B cell (primary cell): ENCODE data around the gene CPNE4. TPM values are rescaled to one million over a fixed set of nuclear protein-coding genes. Genes with fewer than 3 reads are reported as not detected.

Source experiments
- ATAC-seq: fragments of 200-7000 bp; cut with Tn5 transposase; one replicate; pipeline ENCODE4 v1.10.0; 2021; ENCODE audit warnings: low read depth, mild to moderate bottlenecking, moderate number of reproducible peaks, moderate library complexity
- CTCF ChIA-PET: fragments of 350-600 bp; sonication (Branson Sonifier 250); formaldehyde crosslinking; loops from one replicate; lab custom pipeline; 2021; ENCODE audit warnings: antibody characterized with exemption, inconsistent platforms; lab: Charles Lee
- POLR2A ChIA-PET: fragments of 350-600 bp; sonication (Branson Sonifier 250); formaldehyde crosslinking; loops from one replicate; lab custom pipeline; 2021; ENCODE audit warnings: antibody characterized with exemption; lab: Charles Lee
- DNase-seq: peaks from one replicate; pipeline ENCODE4 v3.0.0; 2013
- H2AFZ ChIP-seq: 2 replicates; pipeline ENCODE4 v1.6.1; 2012; ENCODE audit warnings: mild to moderate bottlenecking, low read depth, low read length; ENCODE audit not compliant: insufficient read depth, poor library complexity, severe bottlenecking
- H3K27ac ChIP-seq, 2 donors: 1 replicate in 1 of 2; 2 replicates in 1 of 2; pipeline ENCODE4 v1.5.1; 2012 to 2013; ENCODE audit warnings: low read length in 2 of 2, mild to moderate bottlenecking in 2 of 2, moderate library complexity in 1 of 2
- H3K27me3 ChIP-seq, 4 experiments: fragments of 200-600 bp in 1 of 4; sonication (generic) in 1 of 4; replicated peaks in 1 of 4; 1 replicate in 2 of 4; 2 replicates in 2 of 4; pipeline versions ENCODE4 v1.6.1 to v1.7.0; 2013 to 2016; ENCODE audit warnings: low read length in 3 of 4, mild to moderate bottlenecking in 2 of 4, mixed read lengths in 1 of 4, moderate library complexity in 1 of 4; ENCODE audit not compliant: insufficient read depth in 4 of 4, control insufficient read depth in 3 of 4; ENCODE audit errors: control extremely low read depth in 1 of 4
- H3K36me3 ChIP-seq, 2 experiments: replicated peaks in 1 of 2; 1 replicate in 1 of 2; 2 replicates in 1 of 2; pipeline versions ENCODE4 v1.6.1 to v1.7.1; 2013; ENCODE audit warnings: low read length in 1 of 2; ENCODE audit not compliant: insufficient read depth in 2 of 2, control insufficient read depth in 1 of 2; ENCODE audit errors: control extremely low read depth in 1 of 2, extremely low read depth in 1 of 2
- H3K4me1 ChIP-seq, 2 donors: fragments of 200-600 bp in 1 of 2; sonication (generic) in 1 of 2; 1 replicate in 1 of 2; 2 replicates in 1 of 2; pipeline versions ENCODE4 v1.5.1 to v1.6.1; 2013 to 2017; ENCODE audit warnings: low read length in 2 of 2; ENCODE audit not compliant: control insufficient read depth in 2 of 2, insufficient read depth in 2 of 2
- H3K4me2 ChIP-seq: replicated peaks from 2 replicates; pipeline ENCODE3; 2012; ENCODE audit warnings: mild to moderate bottlenecking, low read depth, low read length; ENCODE audit not compliant: poor library complexity, severe bottlenecking
- H3K4me3 ChIP-seq, 5 experiments: fragments of 200-600 bp in 1 of 5; sonication (generic) in 1 of 5; 1 replicate in 3 of 5; 2 replicates in 2 of 5; pipeline versions ENCODE4 v1.5.1 to v1.7.0; 2011 to 2016; ENCODE audit warnings: low read length in 4 of 5, mild to moderate bottlenecking in 4 of 5, low read depth in 2 of 5, control low read depth in 1 of 5, moderate library complexity in 1 of 5; ENCODE audit not compliant: insufficient read depth in 1 of 5; ENCODE audit errors: control extremely low read depth in 1 of 5, extremely low read depth in 1 of 5
- H3K79me2 ChIP-seq: fragments of 200-600 bp; sonication (generic); one replicate; pipeline ENCODE4 v1.6.0; 2016; ENCODE audit warnings: low read length; ENCODE audit not compliant: control insufficient read depth, insufficient read depth
- H3K9ac ChIP-seq: fragments of 200-600 bp; sonication (generic); 2 replicates; pipeline ENCODE4 v1.6.1; 2017; ENCODE audit warnings: mild to moderate bottlenecking, low read length, moderate library complexity
- H3K9me3 ChIP-seq, 3 donors: one replicate each; pipeline versions ENCODE4 v1.6.1 to v1.7.1; 2013; ENCODE audit warnings: low read length in 2 of 3; ENCODE audit not compliant: control insufficient read depth in 2 of 3, insufficient read depth in 1 of 3; ENCODE audit errors: control extremely low read depth in 1 of 3
- H4K20me1 ChIP-seq: 2 replicates; pipeline ENCODE4 v1.6.0; 2012; ENCODE audit warnings: mild to moderate bottlenecking, low read length; ENCODE audit not compliant: insufficient read depth, control insufficient read depth, poor library complexity, severe bottlenecking
- H3K27ac Mint-ChIP-seq: one replicate; pipeline ENCODE4 v1.8.0; 2021; ENCODE audit warnings: mixed read lengths
- H3K27me3 Mint-ChIP-seq: one replicate; pipeline ENCODE4 v1.8.0; 2021; ENCODE audit warnings: mixed read lengths
- H3K4me1 Mint-ChIP-seq: one replicate; pipeline ENCODE4 v1.8.0; 2021; ENCODE audit warnings: mixed read lengths
- H3K4me3 Mint-ChIP-seq: one replicate; pipeline ENCODE4 v1.8.0; 2021; ENCODE audit warnings: mixed read lengths
- H3K9me3 Mint-ChIP-seq: one replicate; pipeline ENCODE4 v1.8.0; 2022; ENCODE audit warnings: mixed read lengths; ENCODE audit not compliant: insufficient read depth
- CTCF ChIP-seq: fragments of 200-600 bp; IDR thresholded peaks from one replicate; pipeline ENCODE4 v1.8.0; 2022; ENCODE audit warnings: antibody characterized with exemption, mild to moderate bottlenecking
- EZH2 ChIP-seq: IDR thresholded peaks from 2 replicates; pipeline ENCODE4 v1.6.1; 2012; ENCODE audit warnings: borderline replicate concordance, low read depth, mild to moderate bottlenecking, moderate library complexity, low read length; ENCODE audit not compliant: insufficient read depth, poor library complexity, severe bottlenecking
- WGBS: methylation state at CpG from one replicate; pipeline ENCODE4 v1.1.5; 2013; ENCODE audit warnings: missing lambda C conversion rate; ENCODE audit not compliant: insufficient coverage; 5-methylcytosine and 5-hydroxymethylcytosine counted together
- intact Hi-C: fragments of 100-400 bp; cut with micrococcal nuclease; formaldehyde crosslinking; loops from one replicate; pipeline ENCODE4 v1.10.0; 2022
- polyA plus RNA-seq: library from polyadenylated mRNA; depleted of rRNA; stranded (reverse); fragments of >200 nt; gene quantifications from 2 replicates; pipeline ENCODE4 v1.2.3, GENCODE V29; 2012
- total RNA-seq, 2 donors: library from RNA; stranded (reverse); fragments of 120-200 nt in 1 of 2; gene quantifications; 1 replicate in 1 of 2; 2 replicates in 1 of 2; pipeline versions ENCODE4 v1.2.3 to v1.2.4, GENCODE V29; 2013 to 2022

The CPNE4 gene
- total and polyA plus RNA-seq, 2 donors (not counting 1 experiment from before 2014, with no cell fraction given): not detected

- 58% methylated on average over 2 of the region's 3 CpGs for whole genome bisulfite sequencing
- H3K9me3 ChIP-seq: peaks cover 0 to 3% (median 0%) of the 10 kb centered on the region in 3 donors
- no peaks in the 10 kb centered on the region for H3K4me1 ChIP-seq
- CTCF ChIA-PET: no interaction called here
- H3K27me3 ChIP-seq: no peaks in the 10 kb centered on the region
- POLR2A ChIA-PET: no interaction called here
- ATAC-seq: no peak
- no peak overlapping the region for H2AFZ ChIP-seq
- Mint-ChIP-seq H3K4me1 (no peaks in the 10 kb centered on the region), H3K9me3 (no peaks in the 10 kb centered on the region), H3K27me3 (peaks cover 12% of the 10 kb centered on the region), H3K4me3 (no peak overlapping the region), H3K27ac (no peak overlapping the region)
- intact Hi-C loops: no loop called here
- H3K4me2 ChIP-seq: no peak overlapping the region
- no peak for DNase-seq
- no peaks in the 10 kb centered on the region for H3K36me3 ChIP-seq
- no peaks in the 10 kb centered on the region for H3K79me2 ChIP-seq
- H3K4me3 ChIP-seq: no peak overlapping the region
- H3K27ac ChIP-seq: no peak overlapping the region
- no peak overlapping the region for H3K9ac ChIP-seq
- TF ChIP-seq EZH2: no peak
- TF ChIP-seq CTCF: no peak
- H4K20me1 ChIP-seq: no peaks in the 10 kb centered on the region
Observed at GRCh38 chr3:132014105-132014504, 20.7 kb downstream of the CPNE4 start.

GRCh38 chr3:132009241-132009640 is 25.6 kb downstream of the CPNE4 start:
- ATAC-seq: no peak
- H3K4me1 Mint-ChIP-seq: no peaks in the 10 kb centered on the region
- Histone ChIP-seq H3K27ac (no peak overlapping the region), H3K27me3 (no peaks in the 10 kb centered on the region), H3K9me3 (peaks cover 0 to 3% (median 0%) of the 10 kb centered on the region in 3 donors), H3K79me2 (no peaks in the 10 kb centered on the region), H3K4me1 (no peaks in the 10 kb centered on the region), H3K36me3 (no peaks in the 10 kb centered on the region), H3K9ac (no peak overlapping the region), H3K4me2 (no peak overlapping the region), H2AFZ (no peak overlapping the region), H3K4me3 (no peak overlapping the region), H4K20me1 (no peaks in the 10 kb centered on the region)
- no peaks in the 10 kb centered on the region for H3K9me3 Mint-ChIP-seq
- TF ChIP-seq CTCF (no peak), EZH2 (no peak)
- intact Hi-C loops: no loop called here
- DNase-seq: no peak
- no peak overlapping the region for H3K4me3 Mint-ChIP-seq
- ChIA-PET CTCF (interaction anchor here (1.1 kb wide), 1 partner anchor 9 kb away, joined by 3 read pairs; no protein-coding TSS in a partner anchor), POLR2A (no interaction called here)
- H3K27me3 Mint-ChIP-seq: peaks cover 5% of the 10 kb centered on the region
- H3K27ac Mint-ChIP-seq: no peak overlapping the region
